ENCODE measurements around the gene EXPH5. TPM values are rescaled to one million over a fixed set of nuclear protein-coding genes. Genes with fewer than 3 reads are reported as not detected.

The EXPH5 gene
- total RNA-seq, 1 experiment from 2014 or later, result 18.3 TPM

DNA sequence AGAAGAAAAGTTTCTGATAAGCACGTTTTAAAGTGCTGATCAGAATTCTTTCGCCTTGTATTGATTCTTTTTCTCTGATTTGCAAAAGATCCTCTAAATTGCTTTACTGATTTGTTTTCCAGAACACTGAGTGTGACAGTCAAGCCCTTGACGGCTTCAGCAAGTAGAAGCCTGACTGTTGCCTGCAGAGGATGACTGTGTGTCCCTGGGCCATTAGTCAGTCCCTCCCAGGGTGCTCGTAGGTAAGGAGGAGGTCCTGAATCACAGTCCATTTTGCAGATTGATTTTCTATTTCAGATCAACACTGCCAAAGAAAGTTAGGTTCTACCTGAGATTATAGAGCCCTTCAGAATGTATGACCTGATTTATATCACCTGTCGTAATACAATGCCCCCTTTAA is 56.8 kb downstream of the EXPH5 start:
- H4K20me1 ChIP-seq (ENCODE audit: insufficient read depth), result no peaks in the 10 kb centered on the region
- RAD21 ChIA-PET (ENCODE audit: low non-redundant PET in 1 of 2, low total read pairs in 2 of 2, uncharacterized antibody in 2 of 2, unreplicated experiment in 2 of 2), result no interaction called here
- ATAC-seq, result no peak
- CTCF ChIA-PET, result no interaction called here
- no peak overlapping the region for H3K9ac ChIP-seq (ENCODE audit: low read length)
- H3K4me3 ChIP-seq (replicated peaks in 1 of 2; ENCODE audit: low read depth in 1 of 2, low read length in 2 of 2), result no peak overlapping the region
- TF ChIP-seq POLR2A (IDR thresholded peaks at IDR 0.05; ENCODE audit: borderline replicate concordance, extremely low read depth, insufficient read depth, insufficient read length) (no peak), SIN3A (IDR thresholded peaks at IDR 0.05; ENCODE audit: low read depth) (no peak), EZH2phosphoT487 (IDR thresholded peaks at IDR 0.05; ENCODE audit: borderline replicate concordance) (no peak), YY1 (IDR thresholded peaks at IDR 0.05; ENCODE audit: extremely low read depth, insufficient replicate concordance, low read depth, low read length) (no peak)
- POLR2A ChIA-PET, result no interaction called here
- H3K27ac ChIP-seq (ENCODE audit: low read depth, low read length), result no peak overlapping the region
- no peaks in the 10 kb centered on the region for H3K27me3 ChIP-seq (ENCODE audit: insufficient read depth, low read length)
- DNase-seq (ENCODE audit: low read depth, low spot score), result no peak
- no peak overlapping the region for H3K4me2 ChIP-seq (ENCODE audit: low read length)
- H2AFZ ChIP-seq (ENCODE audit: low read depth, low read length, poor library complexity, severe bottlenecking), result no peak overlapping the region
- no peaks in the 10 kb centered on the region for H3K9me3 ChIP-seq (ENCODE audit: control insufficient read depth in 1 of 2, insufficient read depth in 1 of 2, low read depth in 1 of 2, low read length in 2 of 2)
- intact Hi-C loops (cut with micrococcal nuclease), result no loop called here
- H3K36me3 ChIP-seq (ENCODE audit: control insufficient read depth in 1 of 2, insufficient read depth in 2 of 2, low read length in 2 of 2), result peaks cover 0 to 3% of the 10 kb centered on the region in 2 experiments; a peak in 2 of 4 replicates
- no peaks in the 10 kb centered on the region for H3K79me2 ChIP-seq (ENCODE audit: insufficient read depth, low read length)
- no TSS peak for BruUV-seq (replicated peaks)
- H3K4me1 ChIP-seq (ENCODE audit: control insufficient read depth in 1 of 2, insufficient read depth in 2 of 2, low read length in 2 of 2), result no peaks in the 10 kb centered on the region
- H3K9me2 ChIP-seq (ENCODE audit: insufficient read depth), result no peaks in the 10 kb centered on the region

DNA sequence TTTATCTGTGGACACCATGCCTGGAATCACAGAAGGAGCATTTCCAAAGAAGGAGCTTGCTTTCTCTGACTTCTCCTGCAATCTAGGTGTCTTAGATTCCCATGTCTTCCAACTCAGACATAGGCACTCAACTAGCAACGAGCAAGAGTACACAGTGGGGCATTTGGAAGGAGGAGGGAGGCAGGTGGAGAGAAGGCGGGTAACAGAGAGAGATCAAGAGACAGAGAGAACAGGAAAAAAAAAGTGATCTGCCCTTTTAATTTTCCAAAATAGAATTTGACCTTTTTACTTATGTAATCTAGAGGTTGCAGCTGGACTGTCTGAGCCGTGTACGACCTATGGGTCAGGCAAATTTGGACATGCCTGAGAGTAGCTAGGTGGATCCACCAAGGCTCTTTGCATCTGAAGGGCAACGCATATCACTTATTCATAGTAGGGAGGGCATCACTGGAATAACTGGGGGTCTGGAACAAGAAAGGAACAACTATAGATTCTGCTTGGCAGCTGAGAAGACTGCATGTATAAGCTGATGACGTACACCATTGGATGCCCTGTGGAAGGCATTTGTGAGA is 58.1 kb downstream of the EXPH5 start:
- DNase-seq (ENCODE audit: low read depth, low spot score) (no peak), ATAC-seq (no peak)
- Histone ChIP-seq H3K9me3 (ENCODE audit: control insufficient read depth in 1 of 2, insufficient read depth in 1 of 2, low read depth in 1 of 2, low read length in 2 of 2) (no peaks in the 10 kb centered on the region), H3K4me3 (replicated peaks in 1 of 2; ENCODE audit: low read depth in 1 of 2, low read length in 2 of 2) (no peak overlapping the region), H3K79me2 (ENCODE audit: insufficient read depth, low read length) (no peaks in the 10 kb centered on the region), H2AFZ (ENCODE audit: low read depth, low read length, poor library complexity, severe bottlenecking) (no peak overlapping the region), H3K9me2 (ENCODE audit: insufficient read depth) (no peaks in the 10 kb centered on the region), H3K27me3 (ENCODE audit: insufficient read depth, low read length) (no peaks in the 10 kb centered on the region), H3K27ac (ENCODE audit: low read depth, low read length) (no peak overlapping the region), H3K4me1 (ENCODE audit: control insufficient read depth in 1 of 2, insufficient read depth in 2 of 2, low read length in 2 of 2) (no peaks in the 10 kb centered on the region), H3K9ac (ENCODE audit: low read length) (no peak overlapping the region), H4K20me1 (ENCODE audit: insufficient read depth) (no peaks in the 10 kb centered on the region), H3K36me3 (ENCODE audit: control insufficient read depth in 1 of 2, insufficient read depth in 2 of 2, low read length in 2 of 2) (peaks cover 0 to 3% of the 10 kb centered on the region in 2 experiments; a peak in 2 of 4 replicates), H3K4me2 (ENCODE audit: low read length) (no peak overlapping the region)
- RAD21 ChIA-PET (ENCODE audit: low non-redundant PET in 1 of 2, low total read pairs in 2 of 2, uncharacterized antibody in 2 of 2, unreplicated experiment in 2 of 2), result no interaction called here
- intact Hi-C loops (cut with micrococcal nuclease), result no loop called here
- POLR2A ChIA-PET, result no interaction called here
- no TSS peak for BruUV-seq (replicated peaks)
- TF ChIP-seq SIN3A (IDR thresholded peaks at IDR 0.05; ENCODE audit: low read depth) (no peak), CEBPB (IDR thresholded peaks at IDR 0.05; ENCODE audit: low read depth) (no peak), ZNF274 (IDR thresholded peaks at IDR 0.05; ENCODE audit: low read depth, low read length) (no peak)
- TF ChIP-seq, protein P1, sequence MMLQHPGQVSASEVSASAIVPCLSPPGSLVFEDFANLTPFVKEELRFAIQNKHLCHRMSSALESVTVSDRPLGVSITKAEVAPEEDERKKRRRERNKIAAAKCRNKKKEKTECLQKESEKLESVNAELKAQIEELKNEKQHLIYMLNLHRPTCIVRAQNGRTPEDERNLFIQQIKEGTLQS (IDR thresholded peaks at IDR 0.05), result no peak
- TF ChIP-seq, protein P2, sequence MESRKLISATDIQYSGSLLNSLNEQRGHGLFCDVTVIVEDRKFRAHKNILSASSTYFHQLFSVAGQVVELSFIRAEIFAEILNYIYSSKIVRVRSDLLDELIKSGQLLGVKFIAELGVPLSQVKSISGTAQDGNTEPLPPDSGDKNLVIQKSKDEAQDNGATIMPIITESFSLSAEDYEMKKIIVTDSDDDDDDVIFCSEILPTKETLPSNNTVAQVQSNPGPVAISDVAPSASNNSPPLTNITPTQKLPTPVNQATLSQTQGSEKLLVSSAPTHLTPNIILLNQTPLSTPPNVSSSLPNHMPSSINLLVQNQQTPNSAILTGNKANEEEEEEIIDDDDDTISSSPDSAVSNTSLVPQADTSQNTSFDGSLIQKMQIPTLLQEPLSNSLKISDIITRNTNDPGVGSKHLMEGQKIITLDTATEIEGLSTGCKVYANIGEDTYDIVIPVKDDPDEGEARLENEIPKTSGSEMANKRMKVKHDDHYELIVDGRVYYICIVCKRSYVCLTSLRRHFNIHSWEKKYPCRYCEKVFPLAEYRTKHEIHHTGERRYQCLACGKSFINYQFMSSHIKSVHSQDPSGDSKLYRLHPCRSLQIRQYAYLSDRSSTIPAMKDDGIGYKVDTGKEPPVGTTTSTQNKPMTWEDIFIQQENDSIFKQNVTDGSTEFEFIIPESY (IDR thresholded peaks at IDR 0.05; ENCODE audit: extremely low read depth, insufficient replicate concordance, low read length), result no peak
- CTCF ChIA-PET, result no interaction called here

Data from HCT116 (cell line).